ENCODE data around the gene FUT7.

GRCh38 chr9:137009217-137009616 is 22.7 kb downstream of the FUT7 start:
- no peak for TF ChIP-seq CTCF (IDR thresholded peaks at IDR 0.05)
- TF ChIP-seq POLR2A (IDR thresholded peaks at IDR 0.05): no peak

Measured in thyroid gland (tissue), 4 donors.